A549 (cell line): ENCODE measurements around the gene GALNT16. TPM values are rescaled to one million over a fixed set of nuclear protein-coding genes. Genes with fewer than 3 reads are reported as not detected.

Source experiments
- ATAC-seq, 2 experiments: fragments of 200-7000 bp in 1 of 2; fragments of >200 bp in 1 of 2; cut with Nextera tagmentation in 1 of 2; cut with Tn5 transposase in 1 of 2; 3 replicates each; pipeline versions ENCODE4 v1.8.0 to v1.9.1; 2018 to 2020; ENCODE audit warnings: mild to moderate bottlenecking in 1 of 2, moderate library complexity in 1 of 2
- CTCF ChIA-PET: fragments of 300-600 bp; sonication (Branson Sonifier 250); formaldehyde crosslinking; extraction: SDS; loops from one replicate; lab custom pipeline; 2021; ENCODE audit warnings: antibody characterized with exemption, inconsistent platforms; lab: Yijun Ruan, JAX
- POLR2A ChIA-PET: fragments of 350-600 bp; formaldehyde crosslinking; extraction: SDS; loops from one replicate; lab custom pipeline; 2021; ENCODE audit warnings: antibody characterized with exemption, inconsistent platforms; lab: Yijun Ruan, JAX
- DNase-seq, 2 experiments: peaks; one replicate each; pipeline versions ENCODE4 v3.0.0 to v3.0.0-alpha.2; 2011 to 2016; ENCODE audit warnings: low read depth in 1 of 2, low spot score in 1 of 2
- FAIRE-seq: peaks from 2 replicates; lab custom pipeline; 2011; peaks lifted over from hg19 to GRCh38; lab: Jason Lieb, UNC
- H3K27ac ChIP-seq, 2 experiments: fragments of >200 bp; sonication (Bioruptor Twin); formaldehyde crosslinking; 3 replicates each; pipeline ENCODE4 v1.5.1; 2016 to 2017
- H3K4me1 ChIP-seq: fragments of >200 bp; sonication (Bioruptor Twin); formaldehyde crosslinking; 3 replicates; pipeline ENCODE4 v1.6.1; 2016
- H3K4me2 ChIP-seq: fragments of >200 bp; sonication (Bioruptor Twin); formaldehyde crosslinking; 3 replicates; pipeline ENCODE4 v1.6.1; 2016
- H3K4me3 ChIP-seq: fragments of >200 bp; sonication (Bioruptor Twin); formaldehyde crosslinking; 3 replicates; pipeline ENCODE4 v1.5.1; 2016
- H3K9me3 ChIP-seq: fragments of >200 bp; sonication (Bioruptor Twin); formaldehyde crosslinking; 3 replicates; pipeline ENCODE4 v1.6.1; 2016
- BHLHE40 ChIP-seq: IDR thresholded peaks from 2 replicates; pipeline ENCODE4 v1.6.1; 2012; ENCODE audit warnings: low read depth, low read length, inconsistent platforms
- CHD2 ChIP-seq: fragments of 150-350 bp; IDR thresholded peaks from 2 replicates; pipeline ENCODE4 v1.6.1; 2014; ENCODE audit warnings: low read length; ENCODE audit not compliant: partially characterized antibody
- CTCF ChIP-seq: fragments of >200 bp; sonication (Bioruptor Twin); formaldehyde crosslinking; IDR thresholded peaks from 3 replicates; pipeline ENCODE4 v1.5.1; 2016
- E2F6 ChIP-seq: IDR thresholded peaks from 2 replicates; pipeline ENCODE4 v1.6.1; 2012; ENCODE audit warnings: low read depth, borderline replicate concordance
- EP300 ChIP-seq, 2 experiments: fragments of >200 bp; sonication (Bioruptor Twin); formaldehyde crosslinking; IDR thresholded peaks; 2 replicates in 1 of 2; 3 replicates in 1 of 2; pipeline ENCODE4 v1.6.1; 2016 to 2017
- ESRRA ChIP-seq: fragments of 150-350 bp; IDR thresholded peaks from 2 replicates; pipeline ENCODE4 v1.6.1; 2014; ENCODE audit warnings: mild to moderate bottlenecking, low read length, borderline replicate concordance
- FOSB ChIP-seq: fragments of 250-450 bp; sonication (Bioruptor Pico); IDR thresholded peaks from 2 replicates; pipeline ENCODE4 v1.5.0; 2020; ENCODE audit warnings: mild to moderate bottlenecking, moderate library complexity
- GATA3 ChIP-seq: IDR thresholded peaks from 2 replicates; pipeline ENCODE4 v1.6.1; 2012; ENCODE audit warnings: borderline replicate concordance
- HEYL ChIP-seq: fragments of 250-450 bp; sonication (Bioruptor Pico); IDR thresholded peaks from 2 replicates; pipeline ENCODE4 v1.8.0; 2021; ENCODE audit warnings: mild to moderate bottlenecking, moderate library complexity
- HOXB5 ChIP-seq: fragments of 250-450 bp; sonication (Bioruptor Pico); IDR thresholded peaks from 2 replicates; pipeline ENCODE4 v1.5.0; 2020; ENCODE audit warnings: mild to moderate bottlenecking, moderate library complexity
- JUN ChIP-seq, 2 experiments: fragments of >200 bp; sonication (Bioruptor Twin); formaldehyde crosslinking; IDR thresholded peaks; 2 replicates in 1 of 2; 3 replicates in 1 of 2; pipeline ENCODE4 v1.6.1; 2016 to 2017
- MAZ ChIP-seq: fragments of 150-350 bp; IDR thresholded peaks from 2 replicates; pipeline ENCODE4 v1.6.1; 2014; ENCODE audit warnings: antibody characterized with exemption, low read depth, low read length, borderline replicate concordance
- MYC ChIP-seq: IDR thresholded peaks from 2 replicates; pipeline ENCODE4 v1.6.1; 2012; ENCODE audit warnings: mild to moderate bottlenecking, inconsistent platforms, low read length, improper control_type of control experiment, borderline replicate concordance
- PHF8 ChIP-seq: fragments of 200-600 bp; sonication (generic); IDR thresholded peaks from 2 replicates; pipeline ENCODE4 v1.6.1; 2016; ENCODE audit warnings: low read depth, mild to moderate bottlenecking, antibody characterized with exemption, moderate library complexity, borderline replicate concordance
- RAD21 ChIP-seq, 2 experiments: fragments of >200 bp in 1 of 2; sonication (Bioruptor Twin) in 1 of 2; formaldehyde crosslinking in 1 of 2; IDR thresholded peaks in 1 of 2; conservative IDR thresholded peaks in 1 of 2; 2 replicates in 1 of 2; 3 replicates in 1 of 2; pipeline ENCODE4 v1.6.1; 2012 to 2018; ENCODE audit warnings: inconsistent platforms in 1 of 2
- RCOR1 ChIP-seq: fragments of 150-350 bp; IDR thresholded peaks from 2 replicates; pipeline ENCODE4 v1.6.1; 2014; ENCODE audit warnings: antibody characterized with exemption, low read length, low read depth
- RFX5 ChIP-seq: fragments of 450-650 bp; IDR thresholded peaks from 2 replicates; pipeline ENCODE4 v1.7.1; 2014; ENCODE audit warnings: antibody characterized with exemption, mild to moderate bottlenecking, moderate library complexity
- RNF2 ChIP-seq: fragments of 200-600 bp; sonication (generic); IDR thresholded peaks from 2 replicates; pipeline ENCODE4 v1.6.1; 2016; ENCODE audit warnings: low read depth, mild to moderate bottlenecking, antibody characterized with exemption, moderate library complexity, borderline replicate concordance
- SMC3 ChIP-seq: fragments of >200 bp; sonication (Bioruptor Twin); formaldehyde crosslinking; IDR thresholded peaks from 3 replicates; pipeline ENCODE4 v1.6.1; 2018; ENCODE audit warnings: inconsistent platforms
- TFCP2L1 ChIP-seq: fragments of 250-450 bp; sonication (Bioruptor Pico); IDR thresholded peaks from 2 replicates; pipeline ENCODE4 v1.5.0; 2021; ENCODE audit warnings: mild to moderate bottlenecking
- TP53 ChIP-seq: fragments of 250-450 bp; sonication (Bioruptor Pico); IDR thresholded peaks from 2 replicates; pipeline ENCODE4 v1.5.0; 2021; ENCODE audit warnings: mild to moderate bottlenecking, moderate library complexity
- USF2 ChIP-seq: fragments of 450-650 bp; IDR thresholded peaks from 2 replicates; pipeline ENCODE4 v1.6.1; 2014; ENCODE audit warnings: antibody characterized with exemption
- ZFP36 ChIP-seq: fragments of 450-650 bp; IDR thresholded peaks from 2 replicates; pipeline ENCODE4 v1.6.1; 2014; ENCODE audit warnings: borderline replicate concordance; ENCODE audit not compliant: partially characterized antibody
- ZNF302 ChIP-seq: fragments of 250-450 bp; sonication (Bioruptor Pico); IDR thresholded peaks from 2 replicates; pipeline ENCODE4 v1.9.0; 2021; ENCODE audit warnings: inconsistent platforms, mild to moderate bottlenecking, moderate library complexity
- WGBS: methylation state at CpG from one replicate; pipeline ENCODE4 v1.1.6; 2017; ENCODE audit errors: missing lambda C conversion rate; 5-methylcytosine and 5-hydroxymethylcytosine counted together
- polyA plus RNA-seq, 4 experiments: library from polyadenylated mRNA; depleted of rRNA in 3 of 4; stranded (reverse); fragments of >200 nt; fragmentation: RNase III in 1 of 4; extraction: RNeasy Plus Mini Kit Qiagen cat#74134 plus additional on column Dnase treatment in 1 of 4; gene quantifications; 2 replicates in 3 of 4; 3 replicates in 1 of 4; pipeline ENCODE4 v1.2.3, GENCODE V29; 2011 to 2017

Gene GALNT16
- polyA plus RNA-seq, 2 of the 4 experiments (the other 2 are of a cell fraction): 2.8 to 3.4 TPM

GRCh38 chr14:69287098-69288010, 27.4 kb downstream of the GALNT16 start:
- H3K4me1 ChIP-seq: peaks cover 7% of the 10 kb centered on the region; the same call in 2 of the 3 replicates
- no peak overlapping the region for H3K4me3 ChIP-seq
- WGBS: 79% methylated on average over 9 of the region's 9 CpGs
- peak; percentile 41 to 72; a peak in 3 of 6 replicates for ATAC-seq
- ChIA-PET CTCF (interaction anchor here (0.7 to 2.5 kb wide), 26 partner anchors 8 to 424 kb away, joined by 3 to 9 read pairs (median 4); partner anchors contain the start of gene GALNT16), POLR2A (no interaction called here)
- no peak overlapping the region for H3K4me2 ChIP-seq
- FAIRE-seq: no peak
- H3K27ac ChIP-seq: no peak overlapping the region
- peak in 1 of 2 experiments; percentile 35 for DNase-seq
- TF ChIP-seq E2F6 (no peak), JUN (IDR thresholded peaks at IDR 0.05) (no peak), MAZ (no peak), TP53 (CRISPR knock-in tag) (no peak), PHF8 (no peak), ZFP36 (no peak), HOXB5 (CRISPR knock-in tag) (no peak), GATA3 (no peak), RCOR1 (no peak), CHD2 (no peak), HEYL (CRISPR knock-in tag) (no peak), BHLHE40 (no peak), ESRRA (no peak), TFCP2L1 (CRISPR knock-in tag) (no peak), RNF2 (no peak), EP300 (IDR thresholded peaks at IDR 0.05) (no peak), MYC (no peak), ZNF302 (CRISPR knock-in tag) (no peak), RFX5 (no peak)
- no peaks in the 10 kb centered on the region for H3K9me3 ChIP-seq

- Histone ChIP-seq H3K9me3 (no peaks in the 10 kb centered on the region), H3K4me3 (no peak overlapping the region), H3K4me1 (peaks cover 7% of the 10 kb centered on the region; the same call in 2 of the 3 replicates), H3K4me2 (no peak overlapping the region), H3K27ac (no peak overlapping the region)
- WGBS: 61% methylated on average over 8 of the region's 8 CpGs
- DNase-seq (peak; percentile 21 to 46), FAIRE-seq (no peak), ATAC-seq (peak; percentile 65 to 83)
- ChIA-PET CTCF (interaction anchor here (0.6 to 2.5 kb wide), 28 partner anchors 8 to 425 kb away, joined by 3 to 9 read pairs (median 4); partner anchors contain the start of gene GALNT16), POLR2A (interaction anchor here (0.9 kb wide), 1 partner anchor 28 kb away, joined by 3 read pairs; no protein-coding TSS in a partner anchor)
- TF ChIP-seq SMC3: 0 out of 3 replicates have a peak, but pooled peaks have one; percentile 29
- TF ChIP-seq FOSB: no peak
- peak; percentile 40 for TF ChIP-seq CTCF
- TF ChIP-seq RAD21 (conservative IDR thresholded peaks at IDR 0.05 in 1 of 2, IDR thresholded peaks at IDR 0.05 in 1 of 2): peak in 1 of 2 experiments; percentile 46; a peak in 2 of 5 replicates
- no peak for TF ChIP-seq USF2
Observed at GRCh38 chr14:69288011-69288771, 28.2 kb downstream of the GALNT16 start.
